ENCODE results near the gene C6orf89. TPM values are rescaled to one million over a fixed set of nuclear protein-coding genes. Genes with fewer than 3 reads are reported as not detected.

The C6orf89 gene
- total RNA-seq, 1 donor from 2014 or later = 29.9 TPM

DNA sequence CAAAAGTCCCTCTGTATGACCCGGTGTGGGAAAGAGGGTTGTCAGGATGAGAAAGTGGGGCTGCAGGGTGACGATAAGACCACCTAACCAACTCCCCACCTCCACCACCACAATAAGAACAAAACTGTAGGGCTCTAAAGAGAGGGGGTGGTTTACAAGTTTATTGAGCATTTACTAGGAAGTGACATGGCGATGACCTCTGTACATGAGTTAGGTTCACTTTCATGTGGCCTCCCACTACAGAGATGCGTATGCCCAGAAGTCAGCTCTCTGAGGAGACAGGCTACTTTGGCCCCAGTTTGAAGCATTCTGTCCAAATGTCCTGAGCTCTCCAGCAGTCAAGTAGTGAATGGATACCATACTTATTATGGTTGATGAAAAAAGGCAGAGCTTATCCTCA, 40.1 kb downstream of the C6orf89 start:
- no peak for DNase-seq (ENCODE audit: low spot score, unreplicated experiment)
- Mint-ChIP-seq H3K4me1 (ENCODE audit: low read depth) (peaks cover 4% of the 10 kb centered on the region), H3K27me3 (peaks cover 6% of the 10 kb centered on the region), H3K27ac (no peak overlapping the region), H3K4me3 (ENCODE audit: low read depth) (no peak overlapping the region), H3K36me3 (ENCODE audit: insufficient read depth) (peaks cover 1% of the 10 kb centered on the region), H3K9me3 (ENCODE audit: low read depth) (no peaks in the 10 kb centered on the region)
- TF ChIP-seq, protein P1, sequence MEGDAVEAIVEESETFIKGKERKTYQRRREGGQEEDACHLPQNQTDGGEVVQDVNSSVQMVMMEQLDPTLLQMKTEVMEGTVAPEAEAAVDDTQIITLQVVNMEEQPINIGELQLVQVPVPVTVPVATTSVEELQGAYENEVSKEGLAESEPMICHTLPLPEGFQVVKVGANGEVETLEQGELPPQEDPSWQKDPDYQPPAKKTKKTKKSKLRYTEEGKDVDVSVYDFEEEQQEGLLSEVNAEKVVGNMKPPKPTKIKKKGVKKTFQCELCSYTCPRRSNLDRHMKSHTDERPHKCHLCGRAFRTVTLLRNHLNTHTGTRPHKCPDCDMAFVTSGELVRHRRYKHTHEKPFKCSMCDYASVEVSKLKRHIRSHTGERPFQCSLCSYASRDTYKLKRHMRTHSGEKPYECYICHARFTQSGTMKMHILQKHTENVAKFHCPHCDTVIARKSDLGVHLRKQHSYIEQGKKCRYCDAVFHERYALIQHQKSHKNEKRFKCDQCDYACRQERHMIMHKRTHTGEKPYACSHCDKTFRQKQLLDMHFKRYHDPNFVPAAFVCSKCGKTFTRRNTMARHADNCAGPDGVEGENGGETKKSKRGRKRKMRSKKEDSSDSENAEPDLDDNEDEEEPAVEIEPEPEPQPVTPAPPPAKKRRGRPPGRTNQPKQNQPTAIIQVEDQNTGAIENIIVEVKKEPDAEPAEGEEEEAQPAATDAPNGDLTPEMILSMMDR (IDR thresholded peaks at IDR 0.05; ENCODE audit: unreplicated experiment) = no peak

DNA sequence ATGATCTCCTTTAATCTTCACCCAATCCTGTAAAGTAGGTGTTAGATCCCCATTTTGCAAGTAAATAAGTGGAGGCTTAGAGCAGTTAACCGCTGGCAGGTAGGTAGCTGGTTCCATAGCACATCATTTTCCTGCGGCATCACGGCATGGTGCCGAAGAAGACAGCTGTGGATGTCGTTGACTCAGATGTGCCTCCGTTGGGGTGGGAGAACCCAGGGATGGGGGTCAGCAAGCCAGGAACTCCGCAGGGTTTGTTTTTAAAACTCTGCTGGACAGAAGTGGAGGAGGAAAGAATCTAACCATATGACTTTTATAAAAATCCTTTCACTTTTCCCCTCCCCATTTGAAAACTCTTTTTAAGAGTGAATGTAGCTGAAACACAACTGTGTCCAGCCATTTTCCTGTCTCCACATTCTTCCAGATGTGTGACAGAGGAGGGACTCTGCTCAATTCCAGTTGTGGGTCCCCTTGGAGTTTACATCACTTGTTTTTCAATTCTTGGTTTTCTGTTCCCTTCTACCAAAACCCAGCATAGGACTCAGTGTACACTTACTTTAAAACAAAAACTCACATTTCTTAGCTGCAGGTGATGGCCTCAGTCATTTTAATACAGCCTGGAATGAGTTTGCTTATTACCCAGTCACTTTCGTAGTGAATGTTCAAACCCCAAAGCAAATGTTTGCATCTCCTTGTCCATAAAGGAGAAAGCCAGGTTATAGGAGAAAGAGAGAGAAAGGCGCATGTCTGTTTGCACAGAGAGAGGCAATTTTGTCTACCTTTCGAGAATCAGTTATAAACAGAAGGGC, 41.2 kb downstream of the C6orf89 start:
- Mint-ChIP-seq H3K36me3 (ENCODE audit: insufficient read depth) (peaks cover 1% of the 10 kb centered on the region), H3K4me3 (ENCODE audit: low read depth) (no peak overlapping the region), H3K9me3 (ENCODE audit: low read depth) (no peaks in the 10 kb centered on the region), H3K4me1 (ENCODE audit: low read depth) (peaks cover 4% of the 10 kb centered on the region), H3K27ac (peak overlapping the region; percentile 5), H3K27me3 (peaks cover 6% of the 10 kb centered on the region)
- TF ChIP-seq, protein P1 (IDR thresholded peaks at IDR 0.05; ENCODE audit: unreplicated experiment) = no peak
- DNase-seq (ENCODE audit: low spot score, unreplicated experiment) = no peak

DNA sequence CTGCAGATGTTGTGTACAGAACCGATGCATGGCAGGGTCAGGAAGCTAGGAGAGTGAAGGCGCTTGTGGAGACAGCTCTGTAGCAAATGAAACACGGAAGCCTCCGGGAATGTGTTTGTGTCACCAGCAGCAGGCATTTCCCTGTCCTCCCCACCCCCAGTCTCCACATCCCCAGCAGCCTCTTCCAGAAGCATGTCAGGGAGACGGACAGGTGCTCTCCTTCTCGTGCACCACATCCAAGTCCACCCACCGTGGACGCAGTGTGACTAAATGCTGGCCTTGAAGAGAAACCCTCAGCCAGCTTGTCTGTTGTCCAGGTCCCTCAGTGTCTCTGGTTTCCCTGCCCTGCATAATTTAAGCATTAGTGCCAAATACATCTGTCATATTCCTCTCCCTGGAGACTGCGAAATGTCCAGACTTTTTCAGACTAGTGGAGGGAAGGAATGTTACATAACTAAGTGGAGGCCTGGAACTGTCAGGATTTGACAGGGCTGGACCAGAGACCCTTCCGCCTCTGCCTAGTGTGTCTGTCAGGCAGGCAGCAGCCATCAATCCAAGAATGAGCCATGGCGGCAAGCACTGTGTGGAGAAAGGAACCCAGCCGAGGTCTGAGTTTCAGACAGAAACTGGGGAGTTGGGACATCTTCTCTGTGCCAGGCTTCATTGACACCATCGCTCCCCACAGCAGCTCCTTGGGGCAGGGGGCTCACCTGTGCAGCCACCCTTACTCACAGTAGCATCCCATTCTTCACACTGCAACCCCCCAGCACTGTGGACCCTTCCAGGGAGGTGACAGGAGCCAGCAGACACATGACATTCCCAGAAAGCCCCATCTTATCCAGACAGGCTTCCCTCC, 42.2 kb downstream of the C6orf89 start:
- Mint-ChIP-seq H3K4me3 (ENCODE audit: low read depth) (no peak overlapping the region), H3K36me3 (ENCODE audit: insufficient read depth) (peaks cover 1% of the 10 kb centered on the region), H3K4me1 (ENCODE audit: low read depth) (peaks cover 4% of the 10 kb centered on the region), H3K27me3 (peaks cover 6% of the 10 kb centered on the region), H3K27ac (no peak overlapping the region), H3K9me3 (ENCODE audit: low read depth) (no peaks in the 10 kb centered on the region)
- DNase-seq (ENCODE audit: low spot score, unreplicated experiment) = no peak
- TF ChIP-seq, protein P1 (IDR thresholded peaks at IDR 0.05; ENCODE audit: unreplicated experiment) = no peak

DNA sequence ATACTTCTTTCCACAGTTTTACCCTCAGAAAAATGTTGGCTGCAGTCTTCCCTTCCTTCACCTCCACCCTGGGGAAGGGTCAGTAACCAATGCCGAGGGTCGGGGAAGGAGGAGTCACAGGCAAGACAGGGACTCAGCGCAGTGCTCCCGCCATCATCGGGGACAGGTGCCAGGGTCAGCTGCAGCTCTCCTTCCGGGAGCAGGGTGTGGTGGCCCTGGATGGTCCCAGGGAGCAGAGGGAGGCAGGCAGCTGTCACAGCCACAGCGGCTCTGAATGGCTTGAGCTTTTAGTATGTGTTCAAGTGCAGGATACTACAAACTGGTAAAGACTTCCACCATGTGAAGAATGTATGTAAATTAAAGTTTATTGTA, 42.8 kb downstream of the C6orf89 start:
- H3K4me1 Mint-ChIP-seq (ENCODE audit: low read depth) = peaks cover 4% of the 10 kb centered on the region
- no peak overlapping the region for H3K27ac Mint-ChIP-seq
- no peak for DNase-seq (ENCODE audit: low spot score, unreplicated experiment)
- no peak overlapping the region for H3K4me3 Mint-ChIP-seq (ENCODE audit: low read depth)
- H3K27me3 Mint-ChIP-seq = peaks cover 6% of the 10 kb centered on the region
- peaks cover 1% of the 10 kb centered on the region for H3K36me3 Mint-ChIP-seq (ENCODE audit: insufficient read depth)
- H3K9me3 Mint-ChIP-seq (ENCODE audit: low read depth) = no peaks in the 10 kb centered on the region
- TF ChIP-seq, protein P1 (IDR thresholded peaks at IDR 0.05; ENCODE audit: unreplicated experiment) = no peak

DNA sequence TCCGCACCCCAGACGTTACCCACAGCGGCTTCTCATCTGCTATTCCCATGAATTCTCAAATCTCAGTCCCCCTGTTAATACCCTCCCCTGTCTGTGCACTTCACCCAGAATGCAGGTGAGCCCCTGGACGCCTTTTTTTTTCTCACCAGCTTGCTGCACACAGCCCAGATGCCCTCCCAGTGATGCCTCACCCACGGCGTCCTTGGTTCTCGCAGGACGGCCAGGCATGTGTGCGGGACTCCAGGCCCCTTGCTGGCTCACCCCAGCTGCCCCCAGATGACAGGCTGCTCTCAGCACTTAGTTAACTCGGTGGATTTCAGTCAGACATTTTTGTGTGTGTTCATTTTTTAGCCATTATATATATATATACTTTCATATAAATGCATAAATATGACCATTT, 43.4 kb downstream of the C6orf89 start:
- H3K4me1 Mint-ChIP-seq (ENCODE audit: low read depth) = peaks cover 4% of the 10 kb centered on the region
- peaks cover 6% of the 10 kb centered on the region for H3K27me3 Mint-ChIP-seq
- DNase-seq (ENCODE audit: low spot score, unreplicated experiment) = no peak
- H3K27ac Mint-ChIP-seq = no peak overlapping the region
- TF ChIP-seq, protein P1 (IDR thresholded peaks at IDR 0.05; ENCODE audit: unreplicated experiment) = no peak
- no peak overlapping the region for H3K4me3 Mint-ChIP-seq (ENCODE audit: low read depth)
- H3K9me3 Mint-ChIP-seq (ENCODE audit: low read depth) = no peaks in the 10 kb centered on the region
- peaks cover 1% of the 10 kb centered on the region for H3K36me3 Mint-ChIP-seq (ENCODE audit: insufficient read depth)
